GM19240 (cell line): ENCODE results near the gene CPA4.

Source experiments
- DNase-seq: peaks from one replicate; pipeline ENCODE4 v3.0.0; 2011; ENCODE audit warnings: low spot score; ENCODE audit not compliant: insufficient read length

The CPA4 gene

DNA sequence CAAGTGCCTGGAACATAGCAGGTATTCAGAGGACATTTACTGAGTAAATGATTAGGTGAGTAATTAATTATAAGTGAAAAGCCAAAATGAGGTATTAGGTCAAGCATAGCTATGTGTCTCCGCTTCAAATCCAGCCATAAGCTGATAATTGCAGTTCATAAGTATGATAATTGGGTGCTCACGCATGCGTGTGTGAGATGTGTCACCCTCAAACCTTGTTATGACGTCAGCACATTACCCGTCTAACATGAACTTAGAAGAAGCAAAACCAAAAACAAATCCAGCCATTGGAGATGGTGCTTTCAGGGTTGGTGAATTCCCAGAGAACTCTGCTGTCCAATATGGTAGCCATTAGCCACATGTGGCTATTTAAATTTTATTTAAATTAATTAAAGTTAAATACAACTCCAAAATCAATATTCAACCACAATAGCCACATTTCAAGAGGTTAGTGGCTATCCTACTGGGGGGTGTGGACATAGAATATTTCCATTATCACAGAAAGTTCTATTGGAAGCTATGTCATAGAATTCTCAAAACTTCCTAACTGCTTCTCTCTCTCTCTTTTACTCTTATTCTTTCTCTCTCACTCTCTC is 51.4 kb downstream of the CPA4 start, which contains the start of gene CPA5:
CPA5 (plus strand) TSS at position 546 of the 596 bp plus-strand sequence. CDS start 1,670 bp downstream, outside the sequence.
- DNase-seq: no peak

DNA sequence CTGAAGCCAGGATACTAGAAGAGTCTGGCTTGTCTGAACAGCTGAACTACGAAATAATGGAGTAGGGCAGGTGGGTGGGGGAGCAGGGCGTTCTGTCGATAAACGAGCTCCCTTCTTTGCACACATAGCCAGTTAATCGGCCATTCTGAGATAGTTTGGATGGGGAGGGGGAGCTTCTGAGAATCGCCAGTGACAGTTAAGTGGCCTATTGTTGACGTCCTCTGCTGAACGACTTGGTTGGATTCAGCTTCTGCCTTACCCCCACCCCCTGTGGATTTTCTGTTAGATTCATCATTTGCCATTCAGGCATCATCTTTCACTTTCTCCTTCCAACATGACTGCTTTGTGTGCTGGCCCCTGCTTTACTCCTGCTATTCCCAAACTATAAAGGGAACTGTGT is 52.2 kb downstream of the CPA4 start:
- no peak for DNase-seq

DNA sequence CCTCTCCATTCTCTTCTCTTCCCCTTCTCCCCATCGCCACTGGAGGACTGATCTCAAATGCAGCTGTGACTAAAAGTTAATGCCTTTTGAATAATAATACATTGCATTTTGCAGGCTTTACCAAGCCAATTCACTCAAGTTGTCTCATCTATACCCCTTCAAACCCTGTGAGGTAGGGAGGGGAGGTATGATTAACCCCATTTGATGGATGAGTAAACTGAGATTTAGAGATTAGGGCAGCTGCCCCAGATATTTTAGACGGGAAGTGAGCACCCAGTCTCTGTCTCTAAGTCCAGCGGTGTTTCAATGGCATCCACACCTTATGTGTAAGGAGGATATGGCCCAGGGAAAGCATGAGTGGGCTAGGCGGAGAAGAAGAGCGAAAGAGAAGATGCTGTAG is 52.8 kb downstream of the CPA4 start:
- no peak for DNase-seq

DNA sequence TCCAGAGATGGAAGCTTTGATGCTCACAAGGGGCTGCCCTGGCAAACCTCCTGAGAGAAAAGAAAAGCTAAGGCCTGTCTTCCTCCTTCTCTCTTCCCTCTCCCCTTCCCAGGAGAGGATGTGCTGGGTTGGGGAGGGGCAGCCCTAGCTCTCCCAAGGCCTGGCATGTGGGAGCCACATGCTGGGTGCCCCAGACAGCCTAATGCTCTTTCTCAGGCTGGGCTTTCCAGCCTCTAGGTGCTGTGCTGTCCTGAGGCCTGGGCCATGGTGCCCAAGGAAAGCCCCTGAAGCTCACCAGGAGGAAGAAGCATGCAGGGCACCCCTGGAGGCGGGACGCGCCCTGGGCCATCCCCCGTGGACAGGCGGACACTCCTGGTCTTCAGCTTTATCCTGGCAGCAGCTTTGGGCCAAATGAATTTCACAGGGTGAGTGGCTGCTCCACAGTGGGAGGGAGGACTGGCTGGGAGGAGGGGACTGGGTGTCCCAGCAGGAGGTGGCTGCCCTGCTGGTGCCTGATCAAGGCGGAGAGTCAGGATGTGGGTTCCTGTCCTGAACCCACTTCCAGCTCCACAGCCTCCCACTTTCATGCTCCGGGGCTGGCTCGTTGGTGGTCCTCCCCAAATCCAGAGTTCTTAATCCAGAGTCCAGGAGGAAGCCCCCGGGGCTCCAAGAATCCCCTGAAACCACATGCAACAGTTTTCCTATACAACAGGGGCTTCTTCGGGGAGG is 53.4 kb downstream of the CPA4 start:
- DNase-seq: no peak

DNA sequence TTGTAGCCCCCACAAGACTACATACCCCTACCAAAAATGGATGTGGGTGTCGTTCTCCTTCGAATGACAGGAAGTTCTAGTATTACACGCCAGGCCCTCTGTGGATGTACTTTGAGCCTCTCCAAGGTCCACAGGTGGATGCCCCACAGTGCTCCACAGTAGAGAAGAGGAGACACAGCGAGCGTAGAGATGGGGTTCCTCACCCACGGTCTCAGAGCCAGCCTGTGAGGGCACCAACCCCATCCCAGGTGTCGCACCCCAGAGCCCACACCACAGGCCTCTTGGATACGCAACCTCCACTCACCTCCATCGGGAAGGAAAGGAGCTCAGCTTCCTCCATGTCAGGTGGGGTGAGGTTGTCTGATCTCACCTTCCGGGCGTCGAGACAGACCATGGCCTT is 54.0 kb downstream of the CPA4 start:
- no peak for DNase-seq

DNA sequence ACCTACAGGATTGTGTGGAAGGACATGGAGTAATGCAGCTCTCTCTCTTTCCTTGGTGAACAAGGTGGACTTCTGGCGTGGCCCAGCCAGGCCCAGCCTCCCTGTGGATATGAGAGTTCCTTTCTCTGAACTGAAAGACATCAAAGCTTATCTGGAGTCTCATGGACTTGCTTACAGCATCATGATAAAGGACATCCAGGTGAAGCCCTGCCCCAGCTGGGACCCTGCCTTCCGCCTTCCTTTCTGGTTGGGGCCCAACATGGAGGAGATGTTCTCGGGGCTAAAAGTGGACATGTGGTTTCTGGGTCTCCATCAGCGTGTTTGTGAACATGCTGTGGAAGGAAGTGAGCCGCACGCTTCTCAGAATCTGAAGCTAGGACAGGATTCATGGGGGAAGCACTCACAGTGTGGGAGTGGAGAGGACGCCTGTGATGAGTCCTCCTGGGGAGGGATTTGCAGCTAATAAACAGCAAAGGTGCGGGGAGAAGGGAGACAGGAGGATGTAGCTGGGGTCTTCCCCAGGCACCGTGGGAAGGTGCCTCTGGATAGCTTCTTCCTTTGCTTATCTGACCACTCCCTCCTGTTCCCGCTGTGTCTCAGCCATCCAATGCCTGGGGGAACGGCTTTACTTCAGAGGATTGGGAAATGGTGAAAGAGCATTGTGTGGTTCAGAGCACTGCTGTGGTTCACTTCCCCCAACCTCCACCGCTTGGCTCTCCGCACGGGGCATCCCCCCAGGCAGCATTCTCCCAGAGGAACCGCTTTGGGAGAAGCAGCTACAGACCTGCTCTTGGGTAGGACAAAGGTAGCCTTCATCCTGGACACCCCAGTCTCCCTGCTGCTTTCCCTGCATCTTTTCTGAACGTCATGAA is 57.2 kb downstream of the CPA4 start:
- DNase-seq: no peak

DNA sequence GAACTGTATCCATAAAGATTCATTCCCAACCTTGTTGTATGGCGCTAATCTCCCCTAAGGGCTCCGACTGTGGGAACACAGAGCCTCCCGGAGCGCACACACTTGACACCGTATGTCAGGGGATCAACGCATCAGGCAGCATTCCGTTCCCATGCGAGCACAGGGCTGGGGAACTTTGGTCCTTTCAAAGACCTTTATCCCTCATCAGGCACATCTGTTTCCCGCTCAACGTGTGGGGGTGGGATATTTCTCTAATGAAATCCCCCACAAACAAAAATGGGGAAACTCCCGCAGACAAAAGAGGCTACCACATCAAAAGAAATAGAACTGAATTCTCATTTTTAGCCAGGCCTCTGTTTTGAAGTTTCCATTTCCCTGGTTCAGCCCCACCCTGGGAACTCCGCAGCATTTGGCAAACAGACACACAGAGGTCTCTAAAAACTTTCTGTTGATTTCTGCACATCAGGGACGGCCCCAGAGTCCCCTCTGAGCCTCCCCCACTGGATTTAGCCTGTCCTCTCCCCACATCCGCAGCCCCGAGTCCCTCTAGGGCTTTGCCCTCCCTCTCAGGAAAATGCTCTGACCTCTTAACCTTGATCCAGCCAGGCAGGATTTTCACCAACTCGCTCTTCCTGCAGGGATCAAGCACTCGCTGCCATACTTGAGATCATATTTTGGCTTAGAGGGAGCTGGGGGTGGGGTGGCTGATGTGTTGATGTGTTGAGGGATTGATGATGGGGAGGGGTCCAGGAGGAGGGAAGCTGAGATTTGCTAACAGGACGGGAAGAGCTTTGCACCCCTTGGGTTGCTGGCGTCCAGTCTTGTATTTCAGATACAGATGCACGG is 58.2 kb downstream of the CPA4 start:
- DNase-seq: no peak

DNA sequence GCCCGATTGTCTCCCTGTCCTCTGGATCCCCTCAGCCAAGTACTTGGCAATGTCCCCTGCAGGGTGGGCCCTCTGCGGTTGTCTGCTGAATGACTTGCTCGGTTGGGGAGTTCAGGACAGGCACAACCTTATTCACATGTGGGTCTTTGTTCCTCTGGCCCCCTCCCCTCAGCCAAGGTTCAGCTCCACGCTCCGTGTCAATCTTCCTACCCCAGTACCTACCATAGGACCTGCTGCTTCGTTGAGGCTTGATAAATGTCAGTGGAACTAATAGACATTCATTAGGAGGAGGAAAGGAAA is 58.8 kb downstream of the CPA4 start:
- no peak for DNase-seq

DNA sequence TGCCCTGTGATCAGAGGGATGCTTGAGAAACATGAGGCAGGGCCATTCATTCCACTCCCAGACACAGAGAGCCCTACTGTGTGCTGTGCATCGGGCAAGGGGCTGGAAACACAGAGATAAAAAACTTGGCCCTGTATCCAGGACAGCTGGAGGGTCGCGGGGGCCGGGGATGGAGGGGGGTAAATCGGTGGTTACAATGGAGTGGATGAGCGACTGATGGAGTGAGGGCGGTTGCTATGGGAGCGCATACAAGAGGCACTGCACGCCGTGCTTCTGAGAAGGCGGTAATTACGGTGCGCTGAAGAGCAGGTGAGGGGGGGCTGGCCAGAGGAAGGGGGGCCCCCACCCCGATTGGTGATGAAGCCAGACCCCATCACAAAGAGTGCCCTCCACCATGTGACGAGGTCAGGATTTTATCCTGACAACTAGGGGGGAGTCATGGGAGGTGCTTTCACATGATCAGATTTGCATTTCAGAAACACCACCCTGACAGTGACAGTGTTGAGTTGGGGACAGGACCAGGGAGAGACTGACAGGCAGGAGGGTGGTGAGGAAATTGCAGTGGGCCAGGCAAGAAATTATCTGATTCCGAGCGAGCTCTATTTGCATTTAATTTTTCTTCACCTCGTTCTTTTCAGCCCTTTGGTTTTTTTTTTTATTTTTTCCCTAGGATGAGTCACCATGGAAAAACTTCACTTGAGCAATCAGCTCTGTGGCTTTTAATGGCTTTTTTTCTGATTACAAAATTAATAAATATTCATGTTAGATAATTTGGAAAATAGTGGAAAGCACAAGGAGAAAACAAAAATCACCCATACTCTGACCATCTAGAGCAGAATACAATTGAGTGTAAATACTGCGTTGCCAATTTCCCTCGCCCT is 59.5 kb downstream of the CPA4 start:
- DNase-seq: no peak

DNA sequence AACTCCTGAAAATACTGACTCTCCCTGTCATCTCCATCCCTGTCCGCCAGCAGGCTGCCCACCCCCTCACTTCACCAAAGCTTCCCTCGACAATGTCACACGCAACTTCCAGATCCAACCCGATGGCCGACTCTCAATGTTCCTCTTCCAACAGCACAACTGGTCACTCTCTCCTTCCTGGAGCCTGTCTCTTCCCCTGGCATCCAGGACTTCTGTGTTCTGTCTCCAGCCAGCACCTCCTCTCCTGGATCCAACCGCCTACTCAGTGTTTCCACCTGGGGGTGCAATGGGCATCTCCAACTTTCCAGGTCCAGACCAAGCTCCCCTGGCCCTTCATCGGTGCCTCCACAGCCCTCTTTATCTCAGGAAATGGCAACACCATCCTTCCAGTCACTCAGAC is 60.2 kb downstream of the CPA4 start:
- no peak for DNase-seq

DNA sequence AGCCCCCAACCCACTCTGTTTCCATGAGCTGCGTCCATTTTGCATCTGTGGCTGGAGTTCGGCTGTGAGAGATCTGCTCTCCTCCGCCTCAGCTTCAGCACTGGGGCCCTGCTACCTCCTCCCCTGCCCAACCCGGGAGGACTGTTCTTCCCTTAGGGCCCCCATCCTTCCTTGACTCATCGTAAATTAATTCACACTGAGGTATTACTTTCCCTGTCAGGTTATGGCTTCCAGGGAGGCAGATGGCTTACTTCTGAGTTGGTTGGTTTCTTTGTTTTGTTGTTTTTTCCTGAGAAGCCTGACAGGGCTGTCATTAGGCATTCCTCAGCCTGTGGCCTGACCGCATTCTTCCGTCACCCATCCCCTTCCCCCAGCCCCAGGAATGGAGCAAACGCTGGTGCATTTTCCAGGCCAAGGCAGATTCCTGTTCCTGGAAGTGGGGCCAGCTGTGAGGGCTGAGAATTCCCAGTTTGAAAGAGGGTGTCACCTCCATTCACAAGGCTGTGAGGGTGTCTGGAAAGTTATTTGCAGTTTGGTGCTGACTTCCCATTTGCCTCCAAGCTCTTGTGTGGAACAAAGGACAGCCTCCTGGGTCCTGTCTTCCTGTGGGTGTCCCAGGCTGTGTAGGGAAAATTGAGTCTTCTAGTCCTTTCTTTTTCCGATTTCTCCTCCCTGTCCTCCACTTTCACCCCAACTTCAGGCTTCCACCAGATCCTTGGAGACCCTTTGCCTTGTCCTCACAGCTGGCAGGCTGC is 63.3 kb downstream of the CPA4 start:
- DNase-seq: no peak

DNA sequence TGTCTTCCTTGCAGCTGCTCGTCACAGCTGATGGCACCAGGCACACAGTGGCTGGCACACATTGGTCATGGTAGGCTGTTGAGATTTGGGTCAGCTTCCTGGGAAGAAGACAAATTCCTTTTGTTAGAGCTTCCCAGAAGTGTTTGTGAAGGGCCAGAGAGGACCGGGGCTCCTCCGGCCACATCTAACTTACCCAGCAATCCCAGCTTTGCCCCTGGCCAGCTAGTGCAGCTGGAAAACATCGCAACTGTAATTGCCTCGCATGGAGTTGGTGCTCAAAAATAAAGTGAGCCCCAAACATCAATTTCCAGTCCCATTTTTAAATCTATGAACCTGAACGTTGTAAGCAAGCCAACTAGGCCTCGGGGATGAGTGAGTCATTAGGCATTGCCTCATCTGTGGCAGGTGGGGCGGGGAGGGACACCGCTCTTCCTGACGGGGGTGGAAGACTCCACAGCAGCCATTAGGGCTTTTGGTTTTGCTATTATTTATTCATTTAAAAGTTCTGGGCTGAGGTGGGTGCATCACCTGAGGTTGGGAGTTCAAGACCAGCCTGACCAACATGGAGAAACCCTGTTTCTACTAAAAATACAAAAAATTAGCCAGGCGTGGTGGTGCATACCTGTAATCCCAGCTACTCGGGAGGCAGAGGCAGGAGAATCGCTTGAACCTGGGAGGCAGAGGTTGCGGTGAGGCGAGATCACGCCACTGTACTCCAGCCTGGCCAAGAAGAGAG is 64.1 kb downstream of the CPA4 start:
- DNase-seq: no peak

DNA sequence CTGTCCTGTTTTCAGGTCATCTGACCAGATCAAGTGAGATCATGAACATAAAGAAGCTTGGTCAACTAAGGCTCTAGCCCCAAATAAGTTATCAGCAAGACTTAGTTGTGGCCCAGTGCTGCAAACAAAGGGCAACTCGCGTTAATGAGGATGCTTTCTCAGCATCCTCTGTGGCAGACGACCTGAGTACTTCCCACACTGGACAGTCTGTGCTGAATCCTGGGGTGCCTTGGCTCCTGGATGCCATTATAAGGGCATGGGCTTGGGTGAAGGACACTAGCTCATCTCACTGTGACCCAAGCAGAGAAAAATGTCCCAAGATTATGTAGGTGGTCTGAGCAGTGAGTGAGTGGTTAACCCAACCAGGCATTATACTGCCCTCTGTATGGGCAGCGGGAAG is 65.5 kb downstream of the CPA4 start:
- DNase-seq: no peak

DNA sequence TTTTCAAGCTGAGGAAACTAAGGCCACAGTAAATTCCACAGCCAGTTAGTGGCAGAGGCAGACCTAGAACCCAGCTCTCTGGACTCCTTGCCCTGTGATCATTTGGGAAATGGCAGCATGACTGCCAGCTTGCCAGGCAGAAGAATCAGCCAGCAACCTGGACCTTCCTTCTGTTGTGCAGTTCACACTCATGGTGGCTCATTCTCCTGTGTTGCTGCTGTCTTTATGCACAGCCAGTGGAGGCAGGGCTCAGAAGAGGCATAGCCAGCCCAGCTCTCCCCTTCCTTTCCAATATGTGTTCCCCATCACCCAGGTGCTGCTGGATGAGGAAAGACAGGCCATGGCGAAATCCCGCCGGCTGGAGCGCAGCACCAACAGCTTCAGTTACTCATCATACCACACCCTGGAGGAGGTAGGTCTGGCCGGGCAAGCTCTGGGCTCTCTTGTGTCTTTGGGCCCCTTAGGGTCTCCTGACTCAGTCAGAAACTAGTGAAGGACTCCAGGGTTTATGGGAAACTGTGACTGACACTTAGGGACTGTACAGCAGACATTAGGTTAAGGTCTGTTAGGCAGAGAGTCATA is 66.4 kb downstream of the CPA4 start:
- no peak for DNase-seq

DNA sequence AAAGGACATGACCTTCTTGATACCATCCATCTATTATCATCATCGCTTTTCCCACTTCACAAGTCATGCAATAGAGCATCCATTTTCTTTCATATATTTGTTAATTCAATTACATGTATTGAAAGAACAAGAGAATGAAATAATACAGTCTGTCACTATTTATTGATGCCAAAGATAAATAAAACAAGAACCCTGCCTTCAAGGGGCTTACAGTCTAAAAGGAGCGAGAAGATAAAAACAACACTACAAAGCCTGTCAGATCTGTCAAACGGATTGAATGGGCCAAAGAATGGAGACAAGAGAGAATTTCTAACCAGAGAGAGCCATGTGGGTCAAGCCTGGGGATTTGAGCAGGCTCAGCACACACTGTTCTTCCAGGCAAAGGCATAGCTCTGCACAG is 67.6 kb downstream of the CPA4 start:
- DNase-seq: no peak

DNA sequence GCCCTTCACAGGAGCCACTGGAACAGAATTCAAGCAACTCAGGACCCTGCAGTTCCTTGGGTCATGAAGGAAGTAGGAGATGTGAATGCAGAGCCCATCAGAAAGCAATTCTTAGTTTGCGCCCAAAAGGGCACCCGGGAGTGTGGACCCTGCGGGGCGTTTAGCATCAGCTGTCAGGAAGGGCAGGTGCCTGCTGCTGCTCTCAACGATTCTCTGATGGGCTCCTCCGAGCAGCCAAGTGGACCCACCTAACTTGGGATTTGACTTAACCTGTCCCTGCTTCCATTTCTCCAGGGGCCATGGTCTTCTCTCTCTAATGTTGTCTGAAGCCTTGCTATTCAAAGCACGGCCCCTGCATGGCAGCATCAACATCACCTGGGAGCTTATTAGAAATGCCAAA is 68.7 kb downstream of the CPA4 start:
- DNase-seq: no peak

DNA sequence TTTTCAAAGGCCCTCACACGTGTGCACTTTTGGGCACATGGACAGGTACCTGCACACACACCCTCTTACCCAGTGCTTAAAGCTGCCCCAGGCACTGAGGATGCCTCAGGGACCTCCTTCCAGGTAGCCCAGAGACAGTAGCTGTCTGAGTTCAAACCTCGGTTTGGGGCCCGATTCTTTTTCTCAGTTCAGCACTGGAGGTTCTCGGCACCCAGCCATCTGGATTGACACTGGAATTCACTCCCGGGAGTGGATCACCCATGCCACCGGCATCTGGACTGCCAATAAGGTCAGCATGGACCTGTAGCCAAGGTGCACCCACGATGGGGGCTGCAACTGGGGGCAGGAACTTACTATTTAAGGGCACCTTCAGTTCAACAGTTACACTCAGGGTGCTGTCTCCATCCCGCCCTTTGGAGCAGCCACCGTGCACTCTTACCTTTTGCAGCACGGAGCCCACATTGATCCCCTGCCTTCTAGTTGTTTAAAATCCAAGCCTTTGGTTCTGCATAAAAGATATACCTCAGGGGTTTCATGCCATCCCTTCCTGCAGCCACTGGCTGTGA is 69.4 kb downstream of the CPA4 start:
- DNase-seq: no peak

DNA sequence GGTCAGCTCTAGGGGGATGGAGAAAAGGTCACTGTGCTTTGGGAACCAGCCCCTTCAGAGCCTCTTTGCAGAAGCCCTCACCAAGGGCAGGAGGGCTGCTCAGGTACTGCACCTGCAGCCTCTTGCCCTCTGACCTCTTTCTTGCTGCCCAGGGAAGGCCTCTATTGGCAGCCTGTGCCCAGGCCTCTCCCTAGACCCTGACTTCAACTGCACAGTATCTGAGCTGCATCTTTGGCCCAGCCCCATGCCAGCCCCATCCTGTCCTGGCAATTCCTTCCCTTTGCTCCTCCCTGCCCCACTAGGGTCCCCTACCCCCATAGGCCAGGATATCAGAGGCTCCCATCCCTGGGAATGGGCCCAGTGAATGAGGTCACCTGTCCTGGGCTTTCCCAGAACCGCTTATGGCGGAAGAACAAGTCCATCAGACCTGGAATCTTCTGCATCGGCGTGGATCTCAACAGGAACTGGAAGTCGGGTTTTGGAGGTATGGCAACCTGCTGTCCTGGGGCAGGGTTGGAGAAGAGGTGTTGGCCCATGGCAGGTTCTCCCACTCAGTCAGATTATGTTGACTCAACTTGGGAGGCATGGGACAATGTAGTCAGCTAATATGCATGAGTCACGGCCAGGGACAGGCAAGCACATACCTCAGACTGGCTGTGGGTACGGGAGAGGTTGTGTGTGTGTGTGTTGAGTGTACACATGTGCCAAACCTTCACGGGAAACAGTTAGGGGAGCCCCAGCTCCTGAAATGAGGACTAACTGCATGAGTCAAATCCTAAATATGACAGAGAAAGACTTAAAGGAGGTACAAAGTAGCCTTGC is 70.3 kb downstream of the CPA4 start:
- no peak for DNase-seq
